Measurements from ENCODE around the gene SAMD4A. TPM values are rescaled to one million over a fixed set of nuclear protein-coding genes. Genes with fewer than 3 reads are reported as not detected.

The SAMD4A gene
- total RNA-seq, 4 donors from 2014 or later = 15.3 to 40.2 (median 22.3) TPM

GRCh38 chr14:54685286-54685845, 118.4 kb downstream of the SAMD4A start:
- 78% methylated on average over 4 of the region's 4 CpGs; no CpG with 5 or more reads in 1 of the 2 donors for WGBS, 2 donors (ENCODE audit: low coverage in 1 of 2)
- intact Hi-C loops (cut with DNase I; ENCODE audit: low total_unique reads) = no loop called here
- Histone ChIP-seq H3K9me3 (no peaks in the 10 kb centered on the region), H3K4me1 (peaks cover 0 to 46% (median 15%) of the 10 kb centered on the region in 4 donors), H3K36me3 (no peaks in the 10 kb centered on the region), H3K27ac (peak overlapping the region; percentile 71 to 80 (median 78)), H3K4me3 (no peak overlapping the region), H3K27me3 (no peaks in the 10 kb centered on the region)
- in situ Hi-C loops (cut with MboI; ENCODE audit: low pct_ligation_motif_present in 1 of 4, low pct_unique_long_range_greater_than_20kb in 1 of 4, low sequenced_read_pairs in 3 of 4) = loop anchor here in 1 of 4 donors (10.0 kb wide), 1 partner anchor 111 kb away; no protein-coding TSS in a partner anchor
- DNase-seq = no peak
- TF ChIP-seq EP300 (IDR thresholded peaks at IDR 0.05; ENCODE audit: low read depth) = no peak
- TF ChIP-seq POLR2AphosphoS5 (IDR thresholded peaks at IDR 0.05) = no peak
- no peak for TF ChIP-seq CTCF (IDR thresholded peaks at IDR 0.05)
- TF ChIP-seq POLR2A (IDR thresholded peaks at IDR 0.05) = no peak

GRCh38 chr14:54686219-54686870, 119.4 kb downstream of the SAMD4A start:
- in situ Hi-C loops (cut with MboI; ENCODE audit: low pct_ligation_motif_present in 1 of 4, low pct_unique_long_range_greater_than_20kb in 1 of 4, low sequenced_read_pairs in 3 of 4) (loop anchor here in 1 of 4 donors (10.0 kb wide), 1 partner anchor 112 kb away; no protein-coding TSS in a partner anchor), intact Hi-C loops (cut with DNase I; ENCODE audit: low total_unique reads) (no loop called here)
- no peak for TF ChIP-seq CTCF (IDR thresholded peaks at IDR 0.05)
- TF ChIP-seq POLR2A (IDR thresholded peaks at IDR 0.05) = no peak
- TF ChIP-seq POLR2AphosphoS5 (IDR thresholded peaks at IDR 0.05) = peak; percentile 32 to 68 (median 64)
- no peak for TF ChIP-seq EP300 (IDR thresholded peaks at IDR 0.05; ENCODE audit: low read depth)
- no peaks in the 10 kb centered on the region for H3K9me3 ChIP-seq
- H3K36me3 ChIP-seq = no peaks in the 10 kb centered on the region
- no peak for DNase-seq
- no peak overlapping the region for H3K4me3 ChIP-seq
- peak overlapping the region; percentile 71 to 80 (median 78) for H3K27ac ChIP-seq
- H3K4me1 ChIP-seq = peaks cover 0 to 49% (median 15%) of the 10 kb centered on the region in 4 donors
- WGBS, 2 donors (ENCODE audit: low coverage in 1 of 2) = 50 to 56% methylated on average over 7 to 8 of the region's 8 CpGs
- no peaks in the 10 kb centered on the region for H3K27me3 ChIP-seq

GRCh38 chr14:54686871-54687749, 120.2 kb downstream of the SAMD4A start:
- intact Hi-C loops (cut with DNase I; ENCODE audit: low total_unique reads) (no loop called here), in situ Hi-C loops (cut with MboI; ENCODE audit: low pct_ligation_motif_present in 1 of 4, low pct_unique_long_range_greater_than_20kb in 1 of 4, low sequenced_read_pairs in 3 of 4) (loop anchor here in 1 of 4 donors (10.0 kb wide), 1 partner anchor 112 kb away; no protein-coding TSS in a partner anchor)
- no peak for DNase-seq
- Histone ChIP-seq H3K9me3 (no peaks in the 10 kb centered on the region), H3K36me3 (no peaks in the 10 kb centered on the region), H3K27ac (peak overlapping the region; percentile 71 to 80 (median 78)), H3K4me1 (peaks cover 0 to 50% (median 15%) of the 10 kb centered on the region in 4 donors), H3K4me3 (no peak overlapping the region), H3K27me3 (no peaks in the 10 kb centered on the region)
- WGBS, 2 donors (ENCODE audit: low coverage in 1 of 2) = 64 to 68% methylated on average over 5 to 8 of the region's 8 CpGs
- no peak for TF ChIP-seq POLR2AphosphoS5 (IDR thresholded peaks at IDR 0.05)
- TF ChIP-seq CTCF (IDR thresholded peaks at IDR 0.05) = no peak
- TF ChIP-seq POLR2A (IDR thresholded peaks at IDR 0.05) = no peak
- TF ChIP-seq EP300 (IDR thresholded peaks at IDR 0.05; ENCODE audit: low read depth) = no peak

- 60 to 78% methylated on average over 1 to 2 of the region's 2 CpGs for WGBS, 2 donors (ENCODE audit: low coverage in 1 of 2)
- peak overlapping the region; percentile 71 to 80 (median 78) for H3K27ac ChIP-seq
These were observed 120.8 kb downstream of the SAMD4A start for GRCh38 chr14:54687750-54688119.

More at GRCh38 chr14:54687750-54688119, 120.8 kb downstream of the SAMD4A start:
- DNase-seq = no peak
- peaks cover 0 to 55% (median 15%) of the 10 kb centered on the region in 4 donors for H3K4me1 ChIP-seq
- H3K4me3 ChIP-seq = no peak overlapping the region
- TF ChIP-seq POLR2A (IDR thresholded peaks at IDR 0.05) (no peak), CTCF (IDR thresholded peaks at IDR 0.05) (no peak), POLR2AphosphoS5 (IDR thresholded peaks at IDR 0.05) (no peak), EP300 (IDR thresholded peaks at IDR 0.05; ENCODE audit: low read depth) (no peak)
- H3K27me3 ChIP-seq = no peaks in the 10 kb centered on the region
- no peaks in the 10 kb centered on the region for H3K9me3 ChIP-seq
- in situ Hi-C loops (cut with MboI; ENCODE audit: low pct_ligation_motif_present in 1 of 4, low pct_unique_long_range_greater_than_20kb in 1 of 4, low sequenced_read_pairs in 3 of 4) = loop anchor here in 1 of 4 donors (10.0 kb wide), 1 partner anchor 113 kb away; no protein-coding TSS in a partner anchor
- no peaks in the 10 kb centered on the region for H3K36me3 ChIP-seq
- intact Hi-C loops (cut with DNase I; ENCODE audit: low total_unique reads) = no loop called here

All from transverse colon (tissue), 4 donors.